Stomach (tissue), 9 donors: Measurements from ENCODE around the gene SPATA32. TPM values are rescaled to one million over a fixed set of nuclear protein-coding genes. Genes with fewer than 3 reads are reported as not detected.
A peak's percentile ranks its signal among the peaks of the same experiment; 100 is the strongest.

Experiments used
- DNase-seq, 2 donors: peaks; one replicate each; pipeline versions ENCODE4 v3.0.0 to v3.0.0-alpha.2; 2013 to 2019
- H3K27ac ChIP-seq, 5 donors: fragments of 200-600 bp in 4 of 5; sonication (generic) in 4 of 5; one replicate each; pipeline ENCODE4 v1.5.1; 2013 to 2019; ENCODE audit warnings: mild to moderate bottlenecking in 1 of 5, moderate library complexity in 1 of 5
- H3K27me3 ChIP-seq, 3 donors: fragments of 200-600 bp; sonication (generic); one replicate each; pipeline ENCODE4 v1.5.1; 2017 to 2019; ENCODE audit warnings: mixed run types in 1 of 3
- H3K36me3 ChIP-seq, 4 donors: fragments of 200-600 bp; sonication (generic); 1 replicate in 3 of 4; 2 replicates in 1 of 4; pipeline ENCODE4 v1.5.1; 2016 to 2019
- H3K4me1 ChIP-seq, 4 donors: fragments of 200-600 bp; sonication (generic); one replicate each; pipeline ENCODE4 v1.5.1; 2016 to 2019
- H3K4me3 ChIP-seq, 4 donors: fragments of 200-600 bp; sonication (generic) in 3 of 4; one replicate each; pipeline ENCODE4 v1.5.1; 2016 to 2019; ENCODE audit warnings: mild to moderate bottlenecking in 1 of 4
- H3K9me3 ChIP-seq, 4 donors: fragments of 200-600 bp; sonication (generic); one replicate each; pipeline ENCODE4 v1.5.1; 2016 to 2019
- EP300 ChIP-seq: sonication (generic); formaldehyde crosslinking; IDR thresholded peaks from one replicate; pipeline ENCODE4 v1.6.1; 2017; ENCODE audit warnings: antibody characterized with exemption
- POLR2A ChIP-seq, 4 donors: fragments of 450-650 bp; IDR thresholded peaks; one replicate each; pipeline ENCODE4 v1.6.1; 2016; ENCODE audit warnings: antibody characterized with exemption in 4 of 4, control low read depth in 2 of 4, mild to moderate bottlenecking in 1 of 4, moderate library complexity in 1 of 4
- POLR2AphosphoS5 ChIP-seq, 3 donors: sonication (generic); formaldehyde crosslinking; IDR thresholded peaks; one replicate each; pipeline ENCODE4 v1.6.1; 2016; ENCODE audit warnings: antibody characterized with exemption in 3 of 3
- WGBS, 5 donors: extraction: QIAGEN DNeasy Blood & Tissue Kit in 3 of 5; methylation state at CpG; one replicate each; pipeline versions ENCODE4 v1.1.5 to v1.1.7; 2013 to 2018; 5-methylcytosine and 5-hydroxymethylcytosine counted together
- intact Hi-C: fragments of 100-400 bp; cut with DNase I; formaldehyde crosslinking; loops from one replicate; pipeline ENCODE4 v1.15.1; 2023; ENCODE audit warnings: low total_unique reads
- polyA plus RNA-seq, 3 donors: library from polyadenylated mRNA; stranded (reverse); fragments of 200-250 nt; gene quantifications; one replicate each; pipeline ENCODE4 v1.2.3, GENCODE V29; 2013
- total RNA-seq, 5 donors: library from RNA; depleted of rRNA; stranded (reverse); fragments of >200 nt; gene quantifications; one replicate each; pipeline versions ENCODE4 v1.1.0 to v1.2.3, GENCODE V29; 2014 to 2016
- TF ChIP-seq, protein P1 (sequence below), 7 experiments: fragments of 450-650 bp in 4 of 7; fragments of 200-600 bp in 3 of 7; sonication (generic) in 3 of 7; IDR thresholded peaks; one replicate each; pipeline ENCODE4 v1.5.1; 2016 to 2019; ENCODE audit warnings: antibody characterized with exemption in 7 of 7, control low read depth in 2 of 7, mild to moderate bottlenecking in 1 of 7
- donor health status: healthy with polysubstance abuse.
- donor health status: Bipolar disorder and iron deficiency.
- donor health status: healthy.

SPATA32 gene
- total and polyA plus RNA-seq, 8 donors: not detected

DNA sequence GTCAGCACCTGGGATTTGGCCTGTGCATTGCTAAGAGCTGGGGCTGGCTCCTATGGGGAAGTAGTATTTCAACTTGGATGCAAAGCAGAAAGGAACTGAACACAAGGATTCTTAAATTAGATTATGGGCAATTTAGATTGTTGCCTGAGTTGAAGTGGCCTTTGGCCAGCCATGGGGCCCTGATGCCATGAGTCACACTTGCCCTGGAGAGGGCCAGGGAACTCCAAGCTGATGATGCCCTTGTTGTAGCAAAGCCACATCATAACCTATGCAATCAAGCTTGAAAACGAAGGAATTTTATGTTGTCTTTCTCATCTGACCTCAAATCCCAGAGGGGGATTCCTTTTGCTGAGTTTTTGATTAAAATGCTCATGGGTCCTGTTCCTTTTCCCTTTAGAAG is 3.9 kb upstream of the SPATA32 start:
- Histone ChIP-seq H3K4me3 (no peak overlapping the region), H3K9me3 (no peaks in the 10 kb centered on the region), H3K36me3 (peaks cover 66 to 79% (median 77%) of the 10 kb centered on the region in 4 donors), H3K27ac (no peak overlapping the region), H3K4me1 (peaks cover 11 to 33% (median 21%) of the 10 kb centered on the region in 4 donors), H3K27me3 (no peaks in the 10 kb centered on the region)
- TF ChIP-seq POLR2A (IDR thresholded peaks at IDR 0.05): no peak
- intact Hi-C loops: no loop called here
- WGBS, 5 donors: 59 to 76% (median 70%) methylated on average over 1 of the region's 1 CpG
- DNase-seq: no peak

DNA sequence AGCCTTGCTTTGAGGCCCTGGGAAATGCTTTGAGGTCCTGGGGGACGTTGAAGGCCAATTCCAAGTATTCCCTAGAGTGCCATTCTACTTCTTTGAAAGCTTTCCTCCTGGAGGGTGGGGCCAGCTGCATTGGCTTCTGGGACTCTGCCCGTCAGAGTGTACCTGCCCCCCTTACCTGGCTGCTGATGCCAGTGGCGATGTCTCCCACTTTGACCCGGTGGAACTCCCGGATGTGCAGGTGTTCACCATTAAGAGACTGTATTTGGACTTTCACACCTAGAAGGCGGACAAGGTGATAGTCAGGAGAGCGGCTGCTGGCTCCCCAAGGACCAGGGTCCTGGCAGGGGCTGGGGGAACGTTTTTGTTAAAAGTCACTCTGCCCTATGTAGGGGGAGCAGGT is 3.1 kb upstream of the SPATA32 start:
- TF ChIP-seq, protein P1, sequence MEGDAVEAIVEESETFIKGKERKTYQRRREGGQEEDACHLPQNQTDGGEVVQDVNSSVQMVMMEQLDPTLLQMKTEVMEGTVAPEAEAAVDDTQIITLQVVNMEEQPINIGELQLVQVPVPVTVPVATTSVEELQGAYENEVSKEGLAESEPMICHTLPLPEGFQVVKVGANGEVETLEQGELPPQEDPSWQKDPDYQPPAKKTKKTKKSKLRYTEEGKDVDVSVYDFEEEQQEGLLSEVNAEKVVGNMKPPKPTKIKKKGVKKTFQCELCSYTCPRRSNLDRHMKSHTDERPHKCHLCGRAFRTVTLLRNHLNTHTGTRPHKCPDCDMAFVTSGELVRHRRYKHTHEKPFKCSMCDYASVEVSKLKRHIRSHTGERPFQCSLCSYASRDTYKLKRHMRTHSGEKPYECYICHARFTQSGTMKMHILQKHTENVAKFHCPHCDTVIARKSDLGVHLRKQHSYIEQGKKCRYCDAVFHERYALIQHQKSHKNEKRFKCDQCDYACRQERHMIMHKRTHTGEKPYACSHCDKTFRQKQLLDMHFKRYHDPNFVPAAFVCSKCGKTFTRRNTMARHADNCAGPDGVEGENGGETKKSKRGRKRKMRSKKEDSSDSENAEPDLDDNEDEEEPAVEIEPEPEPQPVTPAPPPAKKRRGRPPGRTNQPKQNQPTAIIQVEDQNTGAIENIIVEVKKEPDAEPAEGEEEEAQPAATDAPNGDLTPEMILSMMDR (IDR thresholded peaks at IDR 0.05): no peak
- no peak for TF ChIP-seq POLR2AphosphoS5 (IDR thresholded peaks at IDR 0.05)
- no peak for TF ChIP-seq POLR2A (IDR thresholded peaks at IDR 0.05)
- TF ChIP-seq EP300: no peak
- 71 to 82% (median 80%) methylated on average over 8 of the region's 8 CpGs for WGBS, 5 donors
- Histone ChIP-seq H3K27ac (no peak overlapping the region), H3K9me3 (no peaks in the 10 kb centered on the region), H3K4me3 (no peak overlapping the region), H3K27me3 (no peaks in the 10 kb centered on the region), H3K4me1 (peaks cover 11 to 33% (median 21%) of the 10 kb centered on the region in 4 donors), H3K36me3 (peaks cover 58 to 70% (median 69%) of the 10 kb centered on the region in 4 donors)
- intact Hi-C loops: no loop called here
- no peak for DNase-seq

DNA sequence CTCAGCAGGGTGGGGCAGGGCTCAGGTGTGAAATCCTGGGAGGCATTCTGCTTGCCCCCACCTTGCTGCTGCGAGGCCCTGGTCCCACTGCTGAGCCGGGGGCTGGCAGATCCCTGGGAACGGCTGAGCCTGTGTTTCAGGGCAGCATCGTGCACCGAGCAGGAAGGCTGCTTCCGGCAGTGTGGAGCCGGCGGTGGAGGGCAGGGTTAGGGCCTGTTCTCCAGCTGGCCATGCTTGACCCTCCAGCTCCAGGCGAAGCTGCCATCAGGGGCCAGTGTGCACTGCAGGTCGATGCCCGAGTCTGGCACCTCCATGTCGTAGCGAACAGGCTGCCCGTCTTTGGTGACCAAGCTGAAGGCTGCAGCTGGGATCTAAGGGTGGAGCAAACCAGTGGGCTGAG is 2.5 kb upstream of the SPATA32 start:
- no peaks in the 10 kb centered on the region for H3K27me3 ChIP-seq
- H3K4me3 ChIP-seq: no peak overlapping the region
- peaks cover 52 to 65% (median 63%) of the 10 kb centered on the region in 4 donors for H3K36me3 ChIP-seq
- intact Hi-C loops: no loop called here
- 86 to 93% (median 91%) methylated on average over 13 to 14 of the region's 14 CpGs for WGBS, 5 donors
- H3K27ac ChIP-seq: peak overlapping the region in 1 of 5 donors; percentile 16
- TF ChIP-seq POLR2AphosphoS5 (IDR thresholded peaks at IDR 0.05): no peak
- peaks cover 11 to 33% (median 21%) of the 10 kb centered on the region in 4 donors for H3K4me1 ChIP-seq
- H3K9me3 ChIP-seq: no peaks in the 10 kb centered on the region
- no peak for DNase-seq

DNA sequence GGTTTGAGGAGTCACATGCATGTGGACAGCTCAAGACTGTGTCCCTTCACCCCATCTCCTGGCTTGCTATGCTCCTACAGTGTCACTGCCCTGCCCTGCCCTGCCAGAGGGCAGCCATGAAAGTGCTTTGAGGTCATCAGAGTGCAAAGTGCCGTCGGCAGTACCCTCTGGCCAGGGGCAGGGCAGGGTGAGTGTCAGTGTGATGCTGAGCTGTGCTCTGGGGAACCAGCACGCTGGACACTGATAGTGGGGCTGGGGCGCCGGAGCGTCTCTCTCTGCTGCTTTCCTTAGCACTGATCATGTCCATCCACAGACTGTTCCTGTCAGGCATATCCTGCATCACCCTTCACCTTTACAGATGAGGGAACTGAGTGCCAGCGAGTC is 1.6 kb upstream of the SPATA32 start:
- H3K27ac ChIP-seq: peak overlapping the region in 3 of 5 donors; percentile 16 to 64 (median 63)

DNA sequence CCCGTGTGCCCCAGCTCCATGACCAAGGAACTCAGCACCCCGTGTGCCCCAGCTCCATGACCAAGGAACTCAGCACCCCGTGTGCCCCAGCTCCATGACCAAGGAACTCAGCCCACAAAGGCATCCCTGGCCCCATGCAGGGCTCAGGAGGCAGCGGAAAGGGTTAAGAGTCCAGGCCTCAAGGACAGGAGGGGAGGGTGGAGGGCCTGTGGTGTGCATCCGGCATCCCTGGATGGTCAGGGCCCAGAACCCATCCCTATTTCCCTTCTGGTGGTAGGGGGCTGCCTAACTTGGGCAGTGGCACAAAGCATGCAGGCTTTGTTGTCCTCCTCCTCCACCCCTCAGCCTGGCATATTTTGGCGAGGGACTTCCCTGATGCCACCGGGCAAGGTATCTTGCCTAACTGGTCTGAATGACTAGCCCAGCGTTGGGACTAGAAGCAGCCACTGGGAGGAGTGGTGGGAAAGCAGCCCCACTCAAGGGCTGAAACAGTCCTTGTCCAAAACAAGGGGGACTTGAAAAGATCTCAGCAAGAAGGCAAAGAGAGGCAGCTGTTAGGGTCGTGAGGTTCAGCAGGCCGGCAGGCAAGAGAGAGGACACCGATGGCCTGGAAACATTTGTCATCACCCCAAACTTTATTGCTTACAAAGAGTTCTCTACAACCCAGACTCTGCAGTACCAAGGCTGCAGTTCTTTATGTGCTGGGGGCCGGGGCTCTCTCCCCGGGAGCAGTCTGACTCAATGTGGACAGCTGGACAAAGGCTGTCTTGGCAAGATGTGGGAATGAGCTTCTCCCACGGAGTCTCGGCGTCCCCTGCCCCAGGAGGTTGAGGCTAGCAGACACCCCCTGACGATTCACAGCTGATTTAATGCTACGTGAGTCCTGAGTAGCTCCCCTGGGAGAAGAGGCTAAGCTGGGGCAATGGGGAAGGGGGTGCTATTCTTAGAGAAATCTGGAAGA is 902 bp upstream of the SPATA32 start:
- peaks cover 11 to 33% (median 21%) of the 10 kb centered on the region in 4 donors for H3K4me1 ChIP-seq
- H3K27me3 ChIP-seq: no peaks in the 10 kb centered on the region
- no peaks in the 10 kb centered on the region for H3K9me3 ChIP-seq
- H3K4me3 ChIP-seq: peak overlapping the region; percentile 51 to 78 (median 74)
- 38 to 52% (median 46%) methylated on average over 13 to 18 of the region's 18 CpGs for WGBS, 5 donors
- H3K36me3 ChIP-seq: peaks cover 36 to 48% (median 47%) of the 10 kb centered on the region in 4 donors
- TF ChIP-seq EP300: no peak
- TF ChIP-seq POLR2AphosphoS5 (IDR thresholded peaks at IDR 0.05): no peak
- TF ChIP-seq, protein P1 (IDR thresholded peaks at IDR 0.05): no peak
- TF ChIP-seq POLR2A (IDR thresholded peaks at IDR 0.05): no peak
- intact Hi-C loops: no loop called here
- peak overlapping the region in 4 of 5 donors; percentile 63 to 83 (median 70) for H3K27ac ChIP-seq
- DNase-seq: peak in 1 of 2 donors; percentile 48

More for the DNA sequence above, 1.6 kb upstream of the SPATA32 start:
- 47 to 79% (median 73%) methylated on average over 3 to 7 of the region's 7 CpGs for WGBS, 5 donors
- peaks cover 42 to 55% (median 54%) of the 10 kb centered on the region in 4 donors for H3K36me3 ChIP-seq
- no peak for TF ChIP-seq POLR2A (IDR thresholded peaks at IDR 0.05)
- TF ChIP-seq POLR2AphosphoS5 (IDR thresholded peaks at IDR 0.05): no peak
- TF ChIP-seq, protein P1 (IDR thresholded peaks at IDR 0.05): no peak
- TF ChIP-seq EP300: no peak
- no peak for DNase-seq
- H3K4me3 ChIP-seq: no peak overlapping the region
- intact Hi-C loops: no loop called here
- peaks cover 11 to 33% (median 21%) of the 10 kb centered on the region in 4 donors for H3K4me1 ChIP-seq
- no peaks in the 10 kb centered on the region for H3K27me3 ChIP-seq
- H3K9me3 ChIP-seq: no peaks in the 10 kb centered on the region
